Activated T-cell treated with anti-CD3 and anti-CD28 coated beads, Interleukin-2, amount 50 U/mL, for 1 hour (primary cell): ENCODE measurements around the gene DUSP19.

Source experiments
- DNase-seq: peaks from one replicate; pipeline ENCODE4 v3.0.0-alpha.2; 2020

DUSP19 gene

DNA sequence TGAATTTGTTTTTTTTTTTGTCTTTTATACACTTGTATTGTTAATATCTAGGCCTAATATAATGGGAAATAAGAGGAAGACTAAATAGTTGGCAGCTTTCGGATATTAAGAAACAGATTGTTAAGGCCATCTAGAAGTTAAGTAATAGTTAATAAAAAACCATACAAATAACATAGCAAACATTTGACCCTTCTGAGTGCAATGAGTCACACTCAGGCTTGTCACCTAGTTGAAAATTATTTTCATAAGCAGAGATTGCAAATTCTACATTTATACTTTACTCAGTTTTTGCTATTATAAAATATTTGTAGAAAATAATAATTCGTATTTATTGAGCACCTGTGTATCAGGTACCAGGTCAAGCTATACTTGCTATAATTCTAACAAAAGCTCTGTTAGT is 48.1 kb downstream of the DUSP19 start:
- DNase-seq: no peak

DNA sequence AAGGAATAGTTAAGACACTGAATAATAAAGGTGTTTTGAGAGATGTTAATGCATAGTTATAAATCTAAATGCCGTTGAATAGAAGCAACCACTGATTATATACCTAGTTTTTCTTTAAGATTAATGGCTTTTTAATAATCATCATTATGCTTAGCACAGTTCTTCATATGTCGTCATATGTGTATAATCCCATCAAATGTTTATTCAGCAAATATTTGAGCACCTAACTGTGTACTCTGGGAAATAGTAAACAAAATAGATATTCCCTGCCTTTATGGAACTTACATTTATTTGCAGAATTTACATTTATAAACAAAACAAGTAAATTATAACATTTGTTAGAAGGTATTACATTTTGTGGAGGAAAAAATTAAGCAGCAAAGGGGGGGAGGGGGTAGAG is 55.5 kb downstream of the DUSP19 start:
- DNase-seq: no peak

DNA sequence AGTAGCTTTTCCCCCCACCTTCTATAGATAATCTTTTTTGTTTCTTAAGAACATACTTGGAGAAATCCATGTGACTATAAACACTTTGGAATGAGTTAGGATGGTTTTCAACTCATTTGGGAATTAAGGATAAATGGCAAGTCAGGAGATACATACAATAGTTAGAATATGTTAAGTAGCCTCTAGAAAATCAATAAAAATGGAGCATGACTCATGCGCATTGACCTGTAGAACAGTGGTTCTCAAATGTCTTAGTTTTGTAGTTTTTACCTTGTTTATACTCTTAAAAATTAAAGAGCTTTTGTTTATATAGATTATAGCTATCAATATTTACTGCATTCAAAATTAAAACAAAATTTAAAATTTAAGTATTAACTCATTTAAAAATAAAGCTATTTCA is 70.4 kb downstream of the DUSP19 start:
- no peak for DNase-seq

DNA sequence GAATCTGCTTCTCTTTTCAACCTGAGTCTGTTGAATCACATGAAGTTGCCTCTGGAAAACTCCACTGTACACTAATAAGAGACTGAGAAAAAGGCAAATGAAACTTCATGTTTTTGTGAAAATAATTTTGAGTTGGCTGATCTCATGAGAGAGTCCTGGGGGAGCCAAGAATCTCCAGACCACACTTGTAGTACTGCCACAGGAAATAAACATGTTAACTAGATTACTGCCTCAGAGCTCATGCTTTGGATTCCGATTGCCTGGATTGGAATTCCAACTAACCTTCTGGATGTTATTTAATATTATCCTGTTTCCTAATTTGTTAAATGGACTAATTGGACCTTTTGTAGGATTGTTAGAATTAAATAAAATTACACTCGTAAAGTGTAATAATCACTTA is 70.9 kb downstream of the DUSP19 start:
- no peak for DNase-seq
